ENCODE data around the gene CD5L. TPM values are rescaled to one million over a fixed set of nuclear protein-coding genes. Genes with fewer than 3 reads are reported as not detected.

The CD5L gene
- total and polyA plus RNA-seq, 8 donors, result 0.17 to 0.23 TPM; not detected in 6

DNA sequence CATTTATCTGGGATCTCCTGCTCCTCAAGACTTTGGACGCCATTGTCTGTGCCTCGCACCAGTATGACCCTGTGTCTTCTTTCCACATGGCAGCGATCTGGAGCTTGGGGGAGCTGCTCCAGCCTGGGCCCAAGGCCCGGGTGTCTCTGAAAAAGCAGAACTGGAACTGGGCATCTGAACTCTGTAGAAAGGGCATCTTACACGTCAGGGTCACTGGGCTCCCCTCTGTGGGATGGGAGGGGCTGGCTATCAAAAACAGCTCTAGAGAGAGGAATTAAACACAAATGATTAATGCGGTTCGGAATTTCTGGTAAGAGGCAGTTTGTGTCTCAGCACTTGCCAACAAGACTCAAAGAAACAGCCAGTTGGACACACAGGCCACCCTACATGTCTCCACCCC lies 37.8 kb downstream of the CD5L start:
- DNase-seq (no peak), ATAC-seq (peak in 1 of 4 donors; percentile 46)

GRCh38 chr1:157799996-157800395 lies 41.6 kb downstream of the CD5L start:
- H3K27me3 ChIP-seq, result no peaks in the 10 kb centered on the region
- no peak overlapping the region for H3K4me3 ChIP-seq
- no peak for TF ChIP-seq CTCF (IDR thresholded peaks at IDR 0.05)
- DNase-seq, result no peak
- FAIRE-seq, result no peak
- H3K4me1 ChIP-seq, result no peaks in the 10 kb centered on the region
- no peaks in the 10 kb centered on the region for H3K9me3 ChIP-seq
- no peak overlapping the region for H3K27ac ChIP-seq
- no peak for ATAC-seq
- 25 to 29% methylated on average over 1 of the region's 1 CpG for WGBS, 2 donors
- H3K36me3 ChIP-seq, result no peaks in the 10 kb centered on the region
- intact Hi-C loops (cut with DNase I), result no loop called here

More for the DNA sequence above, 37.8 kb downstream of the CD5L start:
- no peaks in the 10 kb centered on the region for H3K36me3 ChIP-seq
- intact Hi-C loops (cut with DNase I), result no loop called here
- no peak for FAIRE-seq
- no peak for TF ChIP-seq CTCF (IDR thresholded peaks at IDR 0.05)
- no peaks in the 10 kb centered on the region for H3K9me3 ChIP-seq
- H3K27me3 ChIP-seq, result no peaks in the 10 kb centered on the region
- H3K4me1 ChIP-seq, result no peaks in the 10 kb centered on the region
- no peak overlapping the region for H3K4me3 ChIP-seq
- WGBS, 2 donors, result 58 to 61% methylated on average over 7 of the region's 7 CpGs
- H3K27ac ChIP-seq, result no peak overlapping the region

GRCh38 chr1:157798211-157798610 lies 43.4 kb downstream of the CD5L start:
- FAIRE-seq (no peak), DNase-seq (no peak), ATAC-seq (no peak)
- intact Hi-C loops (cut with DNase I), result no loop called here
- Histone ChIP-seq H3K36me3 (no peaks in the 10 kb centered on the region), H3K4me3 (no peak overlapping the region), H3K9me3 (no peaks in the 10 kb centered on the region), H3K4me1 (no peaks in the 10 kb centered on the region), H3K27ac (no peak overlapping the region), H3K27me3 (no peaks in the 10 kb centered on the region)
- TF ChIP-seq CTCF (IDR thresholded peaks at IDR 0.05), result no peak
- 70 to 78% methylated on average over 5 of the region's 5 CpGs for WGBS, 2 donors

DNA sequence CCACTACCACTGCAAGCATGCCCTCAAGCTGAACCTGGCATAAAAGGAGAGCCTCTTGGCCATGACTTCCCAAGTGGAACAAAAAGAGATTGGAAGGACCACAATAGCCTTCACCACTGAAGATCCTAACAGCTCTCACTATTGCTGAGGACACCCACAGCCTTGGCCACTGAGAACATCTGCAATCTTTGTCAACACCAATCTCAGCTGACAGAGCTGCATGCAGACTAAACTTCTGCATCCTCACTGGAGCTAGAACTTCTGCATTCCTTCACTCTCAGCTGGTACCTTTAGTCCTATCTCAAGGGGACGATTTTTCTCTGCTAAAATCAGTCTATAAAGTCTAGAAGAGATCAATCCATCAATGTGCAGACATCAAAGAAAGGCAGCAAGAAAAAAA lies 56.4 kb downstream of the CD5L start:
- 3 to 5% methylated on average over 1 of the region's 1 CpG for WGBS, 2 donors
- no peak for TF ChIP-seq CTCF (IDR thresholded peaks at IDR 0.05)
- Histone ChIP-seq H3K27me3 (no peaks in the 10 kb centered on the region), H3K4me1 (no peaks in the 10 kb centered on the region), H3K9me3 (no peaks in the 10 kb centered on the region), H3K36me3 (no peaks in the 10 kb centered on the region), H3K27ac (no peak overlapping the region), H3K4me3 (no peak overlapping the region)
- DNase-seq (no peak), FAIRE-seq (no peak), ATAC-seq (no peak)
- intact Hi-C loops (cut with DNase I), result no loop called here

DNA sequence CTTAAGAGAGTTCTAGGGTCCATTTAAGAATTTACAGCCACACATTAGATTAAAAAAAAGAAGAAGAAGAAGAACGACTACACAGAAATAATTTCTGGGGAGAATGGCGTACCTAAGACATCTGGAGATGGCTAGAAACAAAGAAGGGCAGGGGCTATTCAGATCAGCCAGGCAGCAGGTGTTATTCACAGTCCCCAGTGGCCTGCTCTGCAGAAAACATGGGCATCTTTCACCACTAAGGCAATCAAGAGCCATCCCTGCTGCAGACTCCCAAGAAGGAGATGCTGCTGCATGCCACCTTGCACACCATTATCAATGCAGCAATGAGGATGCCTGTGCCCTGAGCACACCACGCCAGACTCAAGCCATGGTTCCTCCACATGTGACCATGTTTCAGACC lies 56.8 kb downstream of the CD5L start:
- no peak for TF ChIP-seq CTCF (IDR thresholded peaks at IDR 0.05)
- H3K27ac ChIP-seq, result no peak overlapping the region
- DNase-seq, result no peak
- no peaks in the 10 kb centered on the region for H3K36me3 ChIP-seq
- no peak overlapping the region for H3K4me3 ChIP-seq
- FAIRE-seq, result no peak
- no peaks in the 10 kb centered on the region for H3K9me3 ChIP-seq
- 46 to 68% methylated on average over 3 of the region's 3 CpGs for WGBS, 2 donors
- ATAC-seq, result no peak
- intact Hi-C loops (cut with DNase I), result no loop called here
- H3K27me3 ChIP-seq, result no peaks in the 10 kb centered on the region
- no peaks in the 10 kb centered on the region for H3K4me1 ChIP-seq

Data from pancreas (tissue), 10 donors.